Neural cell (in vitro differentiated cells): Measurements from ENCODE around the gene CRLF1.
A peak's percentile ranks its signal among the peaks of the same experiment; 100 is the strongest.

Experiments used
- CTCF ChIP-seq: fragments of 450-650 bp; IDR thresholded peaks from 2 replicates; pipeline ENCODE4 v1.5.1; 2014; ENCODE audit warnings: antibody characterized with exemption, mild to moderate bottlenecking, moderate library complexity; ENCODE audit not compliant: poor library complexity, severe bottlenecking
- EP300 ChIP-seq: fragments of 450-650 bp; conservative IDR thresholded peaks from 2 replicates; pipeline ENCODE4 v1.6.1; 2014; ENCODE audit warnings: antibody characterized with exemption, mild to moderate bottlenecking, moderate library complexity; ENCODE audit not compliant: poor library complexity, severe bottlenecking
- EZH2 ChIP-seq: fragments of 200-600, 300-800 bp; shearing (Covaris generic), sonication (generic); IDR thresholded peaks from 2 replicates; pipeline ENCODE4 v1.6.1; 2014; ENCODE audit warnings: antibody characterized with exemption, low read length, borderline replicate concordance, mild to moderate bottlenecking; ENCODE audit not compliant: insufficient read depth, poor library complexity, severe bottlenecking
- POLR2AphosphoS5 ChIP-seq: IDR thresholded peaks from 2 replicates; pipeline ENCODE4 v1.6.1; 2012
- RAD21 ChIP-seq: fragments of 450-650 bp; conservative IDR thresholded peaks from 2 replicates; pipeline ENCODE4 v1.6.1; 2014; ENCODE audit warnings: antibody characterized with exemption, mild to moderate bottlenecking, moderate library complexity
- REST ChIP-seq: IDR thresholded peaks from 2 replicates; pipeline ENCODE4 v1.6.1; 2012; ENCODE audit warnings: borderline replicate concordance
- SMC3 ChIP-seq: fragments of 450-650 bp; conservative IDR thresholded peaks from 2 replicates; pipeline ENCODE4 v1.6.1; 2014; ENCODE audit warnings: antibody characterized with exemption, mild to moderate bottlenecking, moderate library complexity; ENCODE audit not compliant: poor library complexity
- TAF1 ChIP-seq: IDR thresholded peaks from 2 replicates; pipeline ENCODE4 v1.6.1; 2012; ENCODE audit warnings: low read depth

- no peak for TF ChIP-seq CTCF
- TF ChIP-seq RAD21 = no peak
- no peak for TF ChIP-seq EP300
- peak; percentile 43 for TF ChIP-seq POLR2AphosphoS5
- TF ChIP-seq REST = no peak
- no peak for TF ChIP-seq EZH2
- no peak for TF ChIP-seq TAF1
- TF ChIP-seq SMC3 = no peak
Measured at GRCh38 chr19:18646535-18647370, 40.2 kb upstream of the CRLF1 start.
